ENCODE measurements around the gene COPZ1. TPM values are rescaled to one million over a fixed set of nuclear protein-coding genes. Genes with fewer than 3 reads are reported as not detected.

COPZ1 gene
- total and polyA plus RNA-seq, 2 donors (not counting 3 experiments of a cell fraction or from before 2014, with no cell fraction given) = 143 to 174 TPM

- dilution Hi-C loops (cut with MboI; ENCODE audit: extremely low pct_ligation_motif_present, low sequenced_read_pairs) (no loop called here), intact Hi-C loops (cut with micrococcal nuclease) (no loop called here)
- BruUV-seq (replicated peaks) = no TSS peak
- H3K9ac ChIP-seq (replicated peaks; ENCODE audit: extremely low read depth, insufficient read depth, low read length) = no peak overlapping the region
- DNase-seq (ENCODE audit: low read depth, low spot score) = no peak
- no peaks in the 10 kb centered on the region for H3K9me3 ChIP-seq (replicated peaks; ENCODE audit: control insufficient read depth, insufficient read depth, low read length)
- no peak overlapping the region for H3K4me3 ChIP-seq (replicated peaks in 1 of 3; ENCODE audit: insufficient read depth in 1 of 3, low read depth in 1 of 3, low read length in 3 of 3)
- H3K4me1 ChIP-seq (ENCODE audit: control insufficient read depth, extremely low read depth, insufficient read depth, low read length) = no peaks in the 10 kb centered on the region
- no peak overlapping the region for H2AFZ ChIP-seq (ENCODE audit: low read depth, low read length)
- peaks cover 4% of the 10 kb centered on the region for H3K79me2 ChIP-seq (ENCODE audit: control insufficient read depth, insufficient read depth, low read length)
- H3K4me2 ChIP-seq (ENCODE audit: insufficient read depth, low read length) = no peak overlapping the region
- no peaks in the 10 kb centered on the region for H3K9me1 ChIP-seq (replicated peaks; ENCODE audit: control insufficient read depth, extremely low read depth, insufficient read depth, low read length)
- FAIRE-seq = no peak
- no peak overlapping the region for H3K27ac ChIP-seq (ENCODE audit: insufficient read depth, low read depth, low read length)
- H4K20me1 ChIP-seq (replicated peaks; ENCODE audit: control insufficient read depth, extremely low read depth, insufficient read depth, low read length) = no peaks in the 10 kb centered on the region
- ChIA-PET POLR2A (no interaction called here), CTCF (interaction anchor here (1.0 to 1.2 kb wide), 5 partner anchors 9 to 121 kb away, joined by 3 to 5 read pairs (median 3); no protein-coding TSS in a partner anchor)
- no peaks in the 10 kb centered on the region for H3K27me3 ChIP-seq (ENCODE audit: control insufficient read depth in 2 of 2, insufficient read depth in 2 of 2, low read length in 2 of 2)
- H3K36me3 ChIP-seq (ENCODE audit: control insufficient read depth in 2 of 2, extremely low read depth in 1 of 2, insufficient read depth in 2 of 2, low read length in 2 of 2) = peaks cover 21 to 23% of the 10 kb centered on the region in 2 experiments
- TF ChIP-seq MAX (IDR thresholded peaks at IDR 0.05; ENCODE audit: insufficient read depth, insufficient read length) (no peak), POLR2AphosphoS5 (IDR thresholded peaks at IDR 0.05; ENCODE audit: insufficient read depth, low read depth, low read length) (no peak)
These were observed 16.7 kb downstream of the COPZ1 start for GRCh38 chr12:54341378-54342300.

GRCh38 chr12:54349036-54349435, 24.1 kb downstream of the COPZ1 start:
- intact Hi-C loops (cut with micrococcal nuclease) (no loop called here), dilution Hi-C loops (cut with MboI; ENCODE audit: extremely low pct_ligation_motif_present, low sequenced_read_pairs) (no loop called here)
- Histone ChIP-seq H3K4me2 (ENCODE audit: insufficient read depth, low read length) (no peak overlapping the region), H2AFZ (ENCODE audit: low read depth, low read length) (no peak overlapping the region), H3K9ac (replicated peaks; ENCODE audit: extremely low read depth, insufficient read depth, low read length) (no peak overlapping the region), H4K20me1 (replicated peaks; ENCODE audit: control insufficient read depth, extremely low read depth, insufficient read depth, low read length) (no peaks in the 10 kb centered on the region), H3K27me3 (ENCODE audit: control insufficient read depth in 2 of 2, insufficient read depth in 2 of 2, low read length in 2 of 2) (no peaks in the 10 kb centered on the region), H3K4me1 (ENCODE audit: control insufficient read depth, extremely low read depth, insufficient read depth, low read length) (no peaks in the 10 kb centered on the region), H3K36me3 (ENCODE audit: control insufficient read depth in 2 of 2, extremely low read depth in 1 of 2, insufficient read depth in 2 of 2, low read length in 2 of 2) (peaks cover 28 to 31% of the 10 kb centered on the region in 2 experiments), H3K4me3 (replicated peaks in 1 of 3; ENCODE audit: insufficient read depth in 1 of 3, low read depth in 1 of 3, low read length in 3 of 3) (no peak overlapping the region), H3K9me3 (replicated peaks; ENCODE audit: control insufficient read depth, insufficient read depth, low read length) (no peaks in the 10 kb centered on the region), H3K27ac (ENCODE audit: insufficient read depth, low read depth, low read length) (no peak overlapping the region), H3K79me2 (ENCODE audit: control insufficient read depth, insufficient read depth, low read length) (no peaks in the 10 kb centered on the region), H3K9me1 (replicated peaks; ENCODE audit: control insufficient read depth, extremely low read depth, insufficient read depth, low read length) (no peaks in the 10 kb centered on the region)
- DNase-seq (ENCODE audit: low read depth, low spot score) (no peak), FAIRE-seq (no peak)
- POLR2A ChIA-PET = no interaction called here
- BruUV-seq (replicated peaks) = no TSS peak
- no peak for TF ChIP-seq POLR2AphosphoS5 (IDR thresholded peaks at IDR 0.05; ENCODE audit: insufficient read depth, low read depth, low read length)
- no peak for TF ChIP-seq MAX (IDR thresholded peaks at IDR 0.05; ENCODE audit: insufficient read depth, insufficient read length)
- no peak for TF ChIP-seq JUN (IDR thresholded peaks at IDR 0.05; ENCODE audit: borderline replicate concordance, insufficient read depth, insufficient read length, low read depth)
- no peak for TF ChIP-seq GATA2 (IDR thresholded peaks at IDR 0.05; ENCODE audit: insufficient read depth, insufficient read length, low read depth, low read length)
- TF ChIP-seq MYC (IDR thresholded peaks at IDR 0.05; ENCODE audit: low read depth, low read length) = no peak
- no peak for TF ChIP-seq EZH2 (IDR thresholded peaks at IDR 0.05; ENCODE audit: borderline replicate concordance, low read depth, low read length, severe bottlenecking)
- TF ChIP-seq POLR2A (IDR thresholded peaks at IDR 0.05; ENCODE audit: low read depth, low read length) = no peak
- CTCF ChIA-PET = interaction anchor here (0.8 to 1.3 kb wide), 3 partner anchors 11 to 30 kb away, joined by 3 read pairs; no protein-coding TSS in a partner anchor

Data from endothelial cell of umbilical vein (primary cell).